ENCODE data around the gene JOSD1.
"Not testable (repeated sequence)": the region's sequence is repeated elsewhere in the genome, so short reads cannot be mapped to it uniquely, and the experiment has no call there.

JOSD1 gene

GRCh38 chr22:38644245-38644644 lies 56.5 kb downstream of the JOSD1 start:
- not testable (repeated sequence) for H3K4me3 ChIP-seq (ENCODE audit: low read depth, low read length); DNase-seq (ENCODE audit: low read depth)

- no peak overlapping the region for H3K4me3 ChIP-seq (ENCODE audit: low read depth, low read length)
- DNase-seq (ENCODE audit: low read depth), result no peak
These were observed 59.2 kb downstream of the JOSD1 start for GRCh38 chr22:38641476-38642040.

- no peak overlapping the region for H3K4me3 ChIP-seq (ENCODE audit: low read depth, low read length)
- DNase-seq (ENCODE audit: low read depth), result no peak
These were observed 62.0 kb downstream of the JOSD1 start for GRCh38 chr22:38638728-38639127.

GRCh38 chr22:38638216-38638615 lies 62.5 kb downstream of the JOSD1 start:
- no peak for DNase-seq (ENCODE audit: low read depth)
- H3K4me3 ChIP-seq (ENCODE audit: low read depth, low read length), result no peak overlapping the region
